Activated T-cell treated with anti-CD3 and anti-CD28 coated beads for 4 hours (primary cell): Measurements from ENCODE around the gene ABTB2.

Experiments
- DNase-seq: peaks from one replicate; pipeline ENCODE4 v3.0.0-alpha.2; 2020

Gene ABTB2

DNA sequence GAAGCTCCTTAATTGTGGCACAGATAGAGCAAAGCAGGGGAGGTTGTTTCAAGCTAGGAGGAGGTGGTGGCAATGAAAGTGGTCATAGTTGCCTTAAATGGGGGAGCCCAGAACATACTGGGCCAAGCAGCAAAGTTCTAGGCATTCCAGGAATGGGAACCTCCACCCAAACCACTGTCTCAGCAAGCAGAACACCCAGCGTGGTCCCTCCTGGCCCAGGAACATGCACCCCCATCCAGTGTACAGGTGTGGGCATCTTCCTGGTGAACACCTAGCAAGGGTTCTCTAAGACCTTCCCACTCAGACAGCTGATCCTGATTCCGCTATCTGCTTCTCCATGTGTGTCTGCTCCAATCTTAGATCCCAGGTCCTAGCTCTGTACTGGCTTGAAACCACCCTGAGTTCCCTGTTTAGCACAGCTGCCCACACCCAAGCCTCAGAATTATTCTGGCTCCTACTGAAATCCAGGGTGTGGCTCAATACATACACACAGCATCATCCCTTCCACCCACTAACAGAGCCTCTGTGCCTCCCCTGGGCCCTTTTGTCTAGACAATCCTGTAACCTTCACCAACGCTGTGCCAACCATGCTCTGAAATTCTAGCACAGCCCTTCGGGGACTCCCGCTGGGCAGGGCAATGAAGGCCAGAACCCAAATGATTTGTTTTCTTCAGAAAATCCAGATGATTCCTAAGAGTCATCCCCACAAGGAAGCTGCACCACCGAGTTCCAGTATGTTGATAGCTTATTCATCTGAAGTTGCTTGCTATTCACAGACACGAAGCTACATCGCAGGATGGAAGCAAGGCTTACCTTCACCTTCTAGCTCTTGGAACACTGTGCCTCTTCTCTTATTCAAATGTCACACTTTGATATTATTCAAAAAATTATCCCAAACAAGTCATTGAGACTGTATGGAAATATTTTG is 76.6 kb downstream of the ABTB2 start:
- DNase-seq: no peak

DNA sequence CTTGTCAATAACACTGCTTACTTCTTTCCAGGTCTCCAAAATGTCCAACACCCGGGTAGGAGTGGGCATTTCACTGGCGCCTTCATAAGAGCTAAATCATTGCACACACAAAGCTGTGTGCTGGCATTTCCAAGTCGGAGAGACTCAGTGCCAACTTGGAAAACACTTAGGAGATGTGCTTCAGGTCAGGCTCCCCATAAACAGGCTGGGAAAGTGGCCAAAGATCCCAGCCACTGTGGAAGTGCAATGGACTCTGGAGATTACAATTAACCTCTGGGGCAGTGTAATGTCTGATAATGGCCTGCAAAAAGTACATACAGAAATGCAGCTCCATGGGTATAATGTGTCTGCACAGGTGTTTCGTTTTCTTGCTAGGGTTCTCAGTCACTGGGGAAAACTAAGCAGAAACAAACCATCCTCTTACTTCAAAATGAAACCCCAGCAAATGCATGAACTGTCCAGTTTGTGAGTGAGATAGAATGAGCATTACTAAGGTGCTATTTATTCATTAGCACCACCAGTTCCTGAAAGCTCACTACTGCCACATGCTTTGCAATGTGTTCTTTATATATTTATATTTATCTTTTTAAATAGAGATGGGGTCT is 79.0 kb downstream of the ABTB2 start:
- DNase-seq: no peak

DNA sequence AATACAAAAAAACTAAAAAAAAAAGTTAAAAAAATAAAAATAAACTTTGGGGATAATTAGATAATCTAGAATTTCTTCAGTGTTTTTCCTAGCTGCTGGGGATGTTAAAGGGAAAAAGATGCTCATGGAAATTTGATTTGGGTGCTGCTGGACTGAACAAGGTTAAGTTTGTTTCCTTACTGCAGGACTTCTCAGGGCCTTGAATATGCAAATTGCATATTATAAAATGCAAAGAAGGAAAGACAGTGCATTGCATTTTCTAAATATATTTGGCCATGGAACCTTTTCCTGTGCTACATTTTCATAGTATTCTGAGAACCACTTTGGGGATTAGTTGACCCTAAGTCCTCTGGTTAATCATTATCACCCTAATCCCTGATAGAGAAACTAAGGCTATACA is 79.6 kb downstream of the ABTB2 start:
- DNase-seq: no peak

DNA sequence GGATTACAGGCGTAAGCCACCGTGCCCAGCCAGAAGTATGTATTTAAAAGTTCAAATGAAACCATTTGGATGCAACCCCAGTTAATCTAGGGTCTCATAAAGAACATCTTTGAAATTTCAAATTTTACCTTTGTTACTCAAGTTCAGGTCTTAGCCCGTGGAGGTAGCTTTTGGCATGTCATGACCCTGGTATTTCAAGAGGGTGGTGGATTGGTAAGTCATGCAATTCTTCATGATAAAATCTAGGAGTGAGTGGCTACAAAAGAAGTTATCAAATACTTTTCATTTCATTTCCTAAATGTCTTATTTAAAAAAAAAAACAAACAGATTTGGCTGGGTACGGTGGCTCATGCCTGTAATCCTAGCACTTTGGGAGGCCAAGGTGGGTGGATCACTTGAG is 80.6 kb downstream of the ABTB2 start:
- DNase-seq: no peak

DNA sequence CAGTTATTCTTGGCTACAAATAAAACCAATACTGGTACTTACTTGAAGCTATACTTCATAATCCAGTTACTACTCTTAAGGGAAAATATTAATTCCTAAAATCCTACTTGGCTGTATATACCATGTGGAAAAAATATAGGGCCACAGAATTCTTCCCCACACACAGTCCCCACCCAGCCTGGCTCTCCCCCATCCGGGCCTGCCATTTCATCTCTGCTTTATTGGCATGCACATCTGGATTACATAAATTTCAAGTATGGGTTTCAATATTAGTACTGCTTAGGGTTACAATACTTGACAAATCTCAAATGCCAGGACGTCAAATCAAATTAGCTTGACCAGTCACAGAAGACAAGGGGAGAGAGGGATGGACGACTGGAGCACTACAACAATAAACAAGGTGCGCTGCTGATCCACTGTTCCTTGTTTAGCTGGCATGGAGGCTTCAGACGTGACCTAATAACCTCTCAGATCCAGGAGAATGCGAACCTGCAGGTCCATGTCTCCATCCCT is 81.4 kb downstream of the ABTB2 start:
- no peak for DNase-seq

DNA sequence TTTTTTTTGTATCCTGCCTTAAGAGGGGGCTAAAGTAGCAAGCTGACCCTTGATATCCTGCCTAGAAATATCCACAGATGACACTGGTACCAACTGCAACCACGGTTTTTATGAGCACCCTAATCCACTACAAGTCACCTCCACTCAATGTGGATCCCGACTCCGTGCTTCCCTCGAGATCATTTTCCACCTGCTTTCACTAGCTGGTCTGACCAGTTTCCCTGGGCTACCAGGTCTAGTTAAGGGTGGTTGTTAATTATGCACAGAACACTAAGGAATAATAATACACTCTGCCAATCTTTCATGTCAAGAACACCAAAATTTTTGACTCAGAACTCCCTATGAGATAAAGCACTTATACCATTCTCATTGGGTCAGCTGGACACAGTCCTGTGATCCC is 82.3 kb downstream of the ABTB2 start:
- no peak for DNase-seq

DNA sequence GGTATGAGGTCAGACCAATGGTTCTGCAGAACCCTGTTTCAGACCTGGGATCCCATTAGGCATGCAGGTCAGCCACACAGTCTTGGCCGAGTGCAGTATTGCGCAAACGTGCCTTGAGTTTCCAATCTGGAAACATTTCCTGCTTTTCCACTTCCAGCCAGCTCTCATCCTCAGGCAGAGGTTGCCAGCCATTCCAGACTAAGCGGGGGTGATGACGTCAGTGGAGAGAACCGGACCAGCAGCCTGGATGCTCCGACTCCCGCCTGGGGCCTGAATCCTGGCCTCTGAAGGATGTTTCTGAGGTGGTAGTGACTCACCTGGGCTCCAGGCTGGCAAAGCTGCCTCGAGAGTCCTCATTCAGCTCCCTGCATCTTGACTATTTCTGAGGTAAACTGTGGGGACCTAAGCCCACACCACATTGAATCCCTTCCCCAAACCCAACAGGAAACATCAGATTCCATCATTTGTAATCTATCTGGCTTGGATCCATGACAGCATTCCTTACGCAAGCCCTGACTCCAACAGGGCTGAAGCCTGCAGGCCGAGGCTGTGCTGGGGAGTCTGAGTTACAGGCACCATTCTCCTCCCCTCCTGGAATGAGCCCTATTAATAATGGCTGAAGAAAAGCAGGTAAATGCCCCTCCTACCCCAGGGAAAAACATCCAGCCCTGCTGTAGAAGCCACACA is 83.0 kb downstream of the ABTB2 start:
- no peak for DNase-seq

DNA sequence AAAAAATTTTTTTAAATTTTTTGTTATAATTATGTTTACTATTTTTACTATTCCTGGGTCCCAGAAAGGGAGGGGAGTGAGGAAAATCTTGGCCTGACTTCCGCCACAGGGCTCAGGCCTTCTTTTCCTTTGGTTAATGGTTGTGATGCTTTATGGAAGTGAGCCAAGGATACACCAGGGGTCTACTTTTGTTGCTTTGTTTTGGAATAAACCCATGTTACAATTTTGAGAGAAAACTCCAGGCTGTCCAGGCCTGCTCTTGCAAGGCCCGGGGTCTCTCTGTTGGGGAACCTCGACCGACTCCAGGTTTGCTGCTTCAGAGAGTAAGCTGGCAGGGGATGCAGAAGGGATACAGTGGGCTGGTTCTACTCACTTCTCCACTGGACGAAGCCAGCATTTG is 84.7 kb downstream of the ABTB2 start:
- DNase-seq: no peak

DNA sequence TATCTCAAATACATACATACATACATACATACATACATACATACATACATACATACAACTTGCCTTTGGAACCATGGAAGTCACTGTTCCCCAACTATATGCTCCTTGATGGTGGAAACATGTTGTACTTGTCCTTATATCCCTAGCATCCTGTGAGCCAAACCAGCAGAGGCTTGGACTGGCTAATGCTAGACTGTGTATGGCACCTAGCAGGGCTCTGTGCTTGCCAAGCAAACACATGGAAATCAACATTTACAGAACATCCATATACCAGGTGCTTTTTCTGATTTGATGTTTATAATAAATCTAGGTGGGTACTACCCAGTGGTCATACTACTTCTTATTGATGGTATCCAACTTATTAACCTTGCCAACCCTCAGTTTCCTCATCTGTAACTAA is 86.1 kb downstream of the ABTB2 start:
- no peak for DNase-seq

DNA sequence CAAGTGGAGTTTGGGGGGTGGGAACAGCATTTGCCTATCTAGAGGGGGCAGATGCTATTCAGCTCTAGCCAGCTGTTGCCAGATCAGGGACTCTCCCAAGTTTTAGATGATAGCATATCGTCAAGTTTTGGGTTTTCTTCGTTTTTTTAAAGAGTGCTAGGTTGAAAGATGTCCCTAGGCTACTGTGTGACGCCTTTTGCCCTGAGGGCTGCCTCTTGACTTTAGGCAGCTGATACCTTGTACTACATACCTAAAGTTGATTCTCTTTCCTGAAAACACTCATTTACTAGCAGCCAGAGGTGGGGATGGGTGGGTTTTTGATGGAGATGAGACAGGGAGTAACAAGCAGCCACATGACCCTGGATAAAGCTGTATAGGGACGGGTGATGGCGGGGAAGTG is 87.1 kb downstream of the ABTB2 start:
- no peak for DNase-seq

DNA sequence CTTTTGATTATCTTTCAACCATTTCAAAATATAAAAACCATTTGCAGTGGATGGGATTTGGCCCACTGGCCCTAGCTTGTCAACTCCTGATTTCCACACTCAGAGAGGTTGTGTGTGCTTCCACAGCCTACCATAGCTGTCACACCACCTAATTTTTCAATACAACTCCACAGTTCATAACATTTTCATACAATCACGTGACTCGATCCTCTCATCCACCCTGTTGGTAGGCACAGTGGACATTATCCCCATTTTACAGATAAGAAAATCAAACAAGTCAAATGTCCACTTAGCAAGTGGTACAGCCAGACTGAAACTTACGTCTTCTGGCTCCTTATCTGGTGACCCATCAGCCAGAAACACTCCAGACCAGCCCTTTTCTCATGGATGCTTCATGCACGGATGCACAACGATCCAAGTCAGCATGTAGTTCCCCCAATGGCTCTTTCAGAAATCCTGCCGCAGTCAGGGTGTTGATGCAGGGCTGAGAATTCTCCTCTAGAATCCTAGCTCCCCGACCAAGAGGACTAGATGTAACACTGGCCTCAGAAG is 88.0 kb downstream of the ABTB2 start:
- no peak for DNase-seq

DNA sequence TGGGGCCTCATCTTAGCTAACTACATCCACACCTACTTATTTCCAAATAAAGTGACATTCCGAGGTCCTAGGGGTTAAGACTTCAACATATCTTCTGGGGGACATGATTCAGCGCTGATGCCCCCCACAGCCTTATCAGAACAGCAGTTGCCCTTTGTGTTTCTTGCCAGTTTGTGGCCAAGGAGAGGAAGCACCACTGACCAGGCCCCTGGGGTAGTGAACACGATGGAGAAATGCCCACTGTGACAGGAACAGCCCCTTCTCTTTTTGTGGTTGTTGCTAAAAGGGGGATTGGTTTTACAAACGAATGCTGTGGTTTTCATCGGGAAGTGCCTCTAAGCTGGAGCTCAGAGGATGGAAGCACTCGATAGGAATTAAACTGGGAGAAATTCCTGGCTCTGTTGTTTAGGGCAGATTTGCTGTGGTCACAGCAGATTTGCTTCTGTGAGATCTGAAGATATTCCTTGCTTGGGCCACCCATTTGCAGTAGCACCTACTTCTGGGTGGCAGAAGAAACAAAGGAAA is 88.8 kb downstream of the ABTB2 start:
- no peak for DNase-seq

DNA sequence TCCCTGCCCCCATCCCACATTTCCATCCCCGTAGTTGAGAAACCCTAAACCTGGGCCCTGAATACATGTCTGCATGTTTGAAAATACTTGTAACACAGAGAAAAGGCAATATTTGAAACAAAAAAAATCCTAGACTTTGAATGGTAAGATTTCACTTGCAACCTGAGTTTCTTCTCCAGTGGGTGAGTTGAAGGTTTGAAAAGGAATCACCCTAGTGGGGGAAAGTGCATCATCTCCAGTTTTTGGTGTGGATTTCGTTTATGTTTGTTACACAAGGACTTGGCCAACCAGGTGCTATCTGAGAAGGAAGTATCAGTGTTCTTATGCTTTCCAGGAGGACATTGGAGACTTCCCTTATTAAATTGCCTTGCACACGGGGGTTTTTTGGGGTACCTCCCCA is 90.4 kb downstream of the ABTB2 start:
- DNase-seq: no peak

DNA sequence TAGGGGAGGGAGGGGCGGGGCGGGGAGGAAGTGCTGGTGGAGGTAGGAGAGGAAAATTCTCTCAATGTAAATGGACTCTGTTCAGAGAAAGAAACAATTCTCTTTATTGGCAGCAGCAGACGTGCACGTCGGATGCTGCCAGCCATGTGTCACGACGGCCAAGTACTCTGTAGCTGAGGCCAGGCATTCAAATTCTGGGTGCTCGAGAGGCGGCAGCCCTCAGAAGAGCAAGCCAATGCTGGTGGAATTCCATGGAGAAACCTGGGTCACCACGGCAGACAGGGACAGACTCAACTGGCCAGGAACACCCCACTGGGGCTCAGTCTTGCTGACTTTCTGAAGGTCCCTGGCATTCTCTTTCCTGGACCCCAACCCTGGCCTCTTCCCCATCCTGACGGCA is 90.8 kb downstream of the ABTB2 start:
- no peak for DNase-seq

DNA sequence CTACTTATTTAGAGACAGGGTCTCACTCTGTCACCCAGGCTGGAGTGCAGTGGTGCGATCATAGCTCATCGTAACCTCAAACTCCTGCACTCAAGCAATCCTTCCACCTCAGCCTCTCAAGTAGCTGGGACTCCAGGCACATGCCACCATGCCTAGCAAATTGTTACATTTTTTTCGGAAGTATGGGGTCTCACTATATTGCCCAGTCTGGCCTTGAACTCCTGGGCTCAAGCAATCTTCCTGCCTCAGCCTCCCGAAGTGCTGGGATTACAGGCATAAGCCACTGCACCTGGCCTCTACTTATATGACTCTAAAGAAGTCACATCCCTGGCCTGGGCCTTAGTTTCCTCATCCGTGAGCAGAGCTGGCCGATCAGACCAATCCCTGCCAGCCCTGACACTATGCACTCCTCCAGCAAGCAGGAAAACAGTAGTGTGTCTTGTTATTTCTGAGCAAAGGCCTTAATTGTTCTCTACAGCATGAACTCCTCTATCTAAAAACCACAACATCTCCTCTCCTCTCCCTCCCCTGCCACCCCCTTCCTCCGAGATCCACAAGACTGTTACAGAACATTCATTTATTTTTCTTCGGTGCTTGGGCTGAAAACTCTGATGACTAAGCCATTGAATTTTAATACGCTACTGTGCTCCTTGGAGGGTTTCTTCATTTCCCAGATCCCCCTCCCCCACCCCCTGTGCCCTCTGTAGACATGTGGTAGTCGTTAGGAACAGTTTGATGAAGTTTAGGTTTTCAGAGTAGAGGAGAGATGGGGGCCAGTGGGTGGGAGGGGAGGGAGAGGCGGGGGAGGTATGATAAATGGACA is 91.5 kb downstream of the ABTB2 start:
- DNase-seq: no peak

DNA sequence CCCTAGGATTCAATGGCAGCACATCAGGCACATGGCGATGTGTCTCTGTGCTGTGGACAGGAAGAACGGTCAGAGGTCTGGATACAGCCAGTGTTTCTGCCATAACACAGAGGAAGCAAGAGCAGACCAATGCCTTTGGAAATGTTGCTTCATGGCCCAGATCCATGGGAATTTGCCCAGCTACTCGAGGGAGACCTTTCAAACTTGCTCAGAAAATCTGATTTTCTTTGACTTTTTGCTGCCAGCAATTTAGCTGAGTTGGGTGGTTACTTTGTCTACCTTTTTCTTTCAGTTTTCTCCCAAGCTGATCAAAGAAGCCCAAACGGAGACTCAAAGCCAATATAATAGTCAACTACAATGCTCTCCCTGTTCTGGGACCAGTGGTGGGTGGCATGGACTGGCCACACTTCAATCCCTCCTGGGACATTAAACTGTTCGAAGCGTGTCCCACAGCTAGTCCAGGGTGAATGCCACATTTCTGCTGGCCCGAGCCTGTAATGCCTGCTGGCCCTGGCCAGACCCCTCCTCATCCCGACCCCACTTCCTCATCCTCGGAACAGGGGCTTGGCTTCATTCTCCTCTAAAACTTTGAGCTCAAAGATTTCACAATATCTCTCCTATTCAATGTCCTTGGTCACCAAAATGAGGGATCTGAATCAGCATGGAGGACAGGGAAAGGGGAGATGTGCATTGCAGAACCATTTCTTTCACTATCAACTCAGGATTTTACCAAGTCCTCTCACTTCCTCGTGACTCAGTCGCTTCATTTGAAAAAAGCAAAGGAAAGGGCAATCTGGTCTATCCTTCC is 93.3 kb downstream of the ABTB2 start:
- DNase-seq: no peak

DNA sequence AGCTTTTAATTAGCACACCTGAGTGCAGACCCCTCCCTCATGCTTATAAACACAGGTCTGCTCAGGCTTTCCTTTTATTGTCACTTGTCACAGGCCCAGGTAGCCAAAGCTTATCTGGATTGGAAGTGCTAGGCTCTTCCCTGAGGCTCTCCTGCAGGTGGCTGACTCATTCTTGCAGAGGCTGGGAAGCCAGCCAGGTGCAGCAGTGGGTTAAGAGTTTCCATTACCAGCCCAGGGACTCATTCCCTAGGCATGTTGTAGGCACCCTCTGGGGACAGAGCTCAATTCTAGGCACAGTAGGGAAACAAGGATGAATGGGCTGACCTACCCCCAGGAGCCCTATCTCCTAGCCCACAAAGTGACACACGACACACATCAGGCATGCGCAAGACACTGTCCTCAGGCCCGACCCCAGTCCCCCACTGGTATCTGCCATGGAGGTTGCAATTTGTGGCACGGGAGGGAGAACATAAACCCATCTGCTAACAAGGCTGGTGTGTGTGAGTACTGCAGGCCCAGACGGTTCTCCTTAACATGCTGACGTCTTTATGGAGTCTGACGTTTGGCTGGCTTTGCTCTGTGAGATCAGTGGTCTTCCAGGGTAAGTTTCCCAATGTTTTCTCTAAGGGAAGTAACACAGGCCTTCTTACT is 94.2 kb downstream of the ABTB2 start:
- no peak for DNase-seq

DNA sequence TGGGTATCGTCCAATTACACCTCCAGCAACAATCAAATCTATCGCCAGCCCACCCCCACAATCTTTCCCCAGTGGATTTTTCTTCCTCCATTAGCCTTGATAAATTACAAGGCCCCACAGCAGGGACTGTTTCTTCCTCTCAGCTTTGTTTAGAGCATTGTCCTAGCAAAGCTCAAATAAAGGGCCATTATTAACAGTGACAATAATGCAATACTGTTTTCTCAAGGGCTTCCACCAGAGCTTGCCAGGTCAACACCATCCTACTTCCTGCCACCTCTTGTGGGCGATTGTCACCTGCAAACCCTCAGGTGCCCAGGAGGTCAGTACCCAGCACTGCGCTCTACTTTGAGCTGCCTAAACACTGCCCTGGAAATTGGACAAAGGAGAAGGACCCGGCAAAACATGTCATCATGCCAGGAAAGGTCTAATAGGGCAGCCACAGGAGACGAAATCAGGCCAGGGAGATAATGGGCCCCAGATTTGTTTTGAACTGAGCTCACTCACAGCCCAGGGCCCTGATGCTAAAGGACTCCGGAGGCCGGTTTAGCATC is 95.2 kb downstream of the ABTB2 start:
- no peak for DNase-seq

DNA sequence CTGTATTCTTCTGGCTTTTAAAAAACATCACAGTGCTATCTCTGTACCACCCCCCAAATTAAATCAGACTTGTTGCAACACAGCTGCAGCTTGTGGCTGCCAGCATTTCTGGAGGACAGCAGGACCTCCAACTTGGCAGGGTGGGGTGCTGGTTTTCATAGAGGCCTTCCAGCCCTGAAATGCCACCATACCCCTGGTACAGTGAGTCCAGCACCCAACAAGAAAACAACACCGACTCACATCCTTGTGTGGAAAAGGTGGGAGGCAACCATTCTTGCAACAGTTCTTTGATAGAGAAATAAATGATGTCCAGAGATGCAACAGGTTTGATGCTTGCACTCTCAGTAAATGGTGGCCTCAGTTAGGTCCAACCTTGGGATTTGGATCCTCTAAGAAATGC is 96.0 kb downstream of the ABTB2 start:
- no peak for DNase-seq

DNA sequence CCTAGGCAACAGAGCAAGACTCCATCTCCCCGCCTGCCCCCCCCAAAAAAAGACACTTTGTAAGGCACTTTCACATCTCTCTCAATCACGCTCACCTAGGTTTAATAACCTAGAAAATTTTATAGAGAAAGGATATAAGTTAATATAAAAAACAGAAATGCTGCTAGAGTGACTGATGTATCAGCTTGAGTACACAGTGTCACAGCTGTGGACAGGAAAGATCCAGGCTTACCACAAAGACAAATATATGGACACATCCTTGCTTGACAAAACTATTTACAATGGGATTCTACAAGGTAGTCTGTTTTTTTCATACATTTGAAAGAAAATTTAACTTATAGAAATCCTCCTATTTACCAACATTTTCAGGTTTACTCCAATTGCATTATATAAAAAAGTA is 96.7 kb downstream of the ABTB2 start:
- DNase-seq: no peak
